Thyroid gland (tissue), 4 donors: ENCODE measurements around the gene GSTO2. TPM values are rescaled to one million over a fixed set of nuclear protein-coding genes. Genes with fewer than 3 reads are reported as not detected.

Experiments used
- DNase-seq, 2 donors: peaks; one replicate each; pipeline ENCODE4 v3.0.0-alpha.2; 2019
- H3K27ac ChIP-seq, 3 donors: fragments of 200-600 bp; sonication (generic); 1 replicate in 2 of 3; 2 replicates in 1 of 3; pipeline ENCODE4 v1.5.1; 2016 to 2019; ENCODE audit warnings: mild to moderate bottlenecking in 1 of 3, moderate library complexity in 1 of 3
- H3K27me3 ChIP-seq: fragments of 200-600 bp; sonication (generic); one replicate; pipeline ENCODE4 v1.5.1; 2019
- H3K36me3 ChIP-seq, 2 donors: fragments of 200-600 bp; sonication (generic); one replicate each; pipeline ENCODE4 v1.5.1; 2016 to 2019
- H3K4me1 ChIP-seq, 2 donors: fragments of 200-600 bp; sonication (generic); one replicate each; pipeline ENCODE4 v1.5.1; 2017 to 2019
- H3K4me3 ChIP-seq, 3 donors: fragments of 200-600 bp; sonication (generic); replicated peaks in 1 of 3; 1 replicate in 2 of 3; 2 replicates in 1 of 3; pipeline ENCODE4 v1.5.1; 2016; ENCODE audit warnings: mild to moderate bottlenecking in 1 of 3
- H3K9me3 ChIP-seq: fragments of 200-600 bp; sonication (generic); one replicate; pipeline ENCODE4 v1.5.1; 2017
- CTCF ChIP-seq, 6 experiments: fragments of 200-600 bp in 3 of 6; fragments of 450-650 bp in 3 of 6; sonication (generic) in 3 of 6; IDR thresholded peaks; one replicate each; pipeline ENCODE4 v1.5.1; 2016 to 2019; ENCODE audit warnings: antibody characterized with exemption in 6 of 6, mild to moderate bottlenecking in 2 of 6, inconsistent platforms in 1 of 6, moderate library complexity in 1 of 6
- POLR2A ChIP-seq, 2 donors: fragments of 450-650 bp; IDR thresholded peaks; one replicate each; pipeline ENCODE4 v1.6.1; 2017; ENCODE audit warnings: antibody characterized with exemption in 2 of 2, mild to moderate bottlenecking in 2 of 2, moderate library complexity in 1 of 2
- WGBS, 2 donors: methylation state at CpG; one replicate each; pipeline ENCODE4 v1.1.5; 2017; 5-methylcytosine and 5-hydroxymethylcytosine counted together
- intact Hi-C: fragments of 100-400 bp; cut with DNase I; formaldehyde crosslinking; loops from one replicate; pipeline ENCODE4 v1.15.1; 2023
- total RNA-seq, 4 donors: library from RNA; depleted of rRNA; stranded (reverse); fragments of >200 nt; gene quantifications; one replicate each; pipeline ENCODE4 v1.2.3, GENCODE V29; 2016

GSTO2 gene
- total RNA-seq, 4 donors from 2014 or later: 7.5 to 16.3 (median 12.8) TPM

DNA sequence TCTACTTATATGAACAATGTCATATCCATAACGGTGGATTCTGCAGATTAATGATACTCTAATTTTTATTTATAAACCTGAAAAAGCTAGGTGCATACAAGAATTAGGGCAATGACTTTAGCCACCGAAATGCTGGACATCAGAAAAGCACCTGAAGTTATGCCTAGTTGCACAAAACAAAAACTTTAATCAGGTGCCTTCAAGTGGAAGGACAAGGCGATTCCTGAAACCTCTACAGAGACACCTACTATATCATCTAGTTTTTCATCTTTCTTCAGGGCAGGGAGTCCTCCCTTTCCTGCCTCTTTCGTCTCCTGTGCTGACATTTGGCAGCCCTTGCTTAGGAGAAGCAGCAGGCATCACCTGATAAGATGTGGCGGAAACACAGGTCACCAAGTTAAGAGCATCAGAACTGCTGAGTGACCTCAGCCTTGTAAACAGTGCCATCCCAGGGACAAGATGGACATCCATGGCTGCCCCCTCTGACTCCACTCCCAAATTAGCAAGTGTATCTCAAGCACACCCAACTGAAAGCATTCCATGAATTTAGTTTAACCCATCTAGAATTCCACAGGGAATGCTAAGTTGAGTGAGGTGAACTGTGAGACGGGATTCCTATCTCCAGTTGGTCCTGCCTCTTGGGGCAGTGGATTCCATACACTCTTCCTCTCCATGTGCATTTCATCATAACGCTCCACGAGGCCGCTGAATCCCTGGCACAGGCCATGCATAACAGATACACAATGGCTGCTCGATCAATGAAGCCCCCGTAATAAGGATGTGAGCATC lies 63.5 kb downstream of the GSTO2 start:
- no peak for DNase-seq
- TF ChIP-seq POLR2A (IDR thresholded peaks at IDR 0.05): no peak
- peaks cover 92 to 93% of the 10 kb centered on the region in 2 donors for H3K4me1 ChIP-seq
- H3K4me3 ChIP-seq: no peak overlapping the region
- peak overlapping the region; percentile 66 to 99 (median 98) for H3K27ac ChIP-seq
- no peaks in the 10 kb centered on the region for H3K9me3 ChIP-seq
- no peaks in the 10 kb centered on the region for H3K36me3 ChIP-seq
- 88 to 89% methylated on average over 11 of the region's 11 CpGs for WGBS, 2 donors
- no peaks in the 10 kb centered on the region for H3K27me3 ChIP-seq
- intact Hi-C loops: no loop called here

DNA sequence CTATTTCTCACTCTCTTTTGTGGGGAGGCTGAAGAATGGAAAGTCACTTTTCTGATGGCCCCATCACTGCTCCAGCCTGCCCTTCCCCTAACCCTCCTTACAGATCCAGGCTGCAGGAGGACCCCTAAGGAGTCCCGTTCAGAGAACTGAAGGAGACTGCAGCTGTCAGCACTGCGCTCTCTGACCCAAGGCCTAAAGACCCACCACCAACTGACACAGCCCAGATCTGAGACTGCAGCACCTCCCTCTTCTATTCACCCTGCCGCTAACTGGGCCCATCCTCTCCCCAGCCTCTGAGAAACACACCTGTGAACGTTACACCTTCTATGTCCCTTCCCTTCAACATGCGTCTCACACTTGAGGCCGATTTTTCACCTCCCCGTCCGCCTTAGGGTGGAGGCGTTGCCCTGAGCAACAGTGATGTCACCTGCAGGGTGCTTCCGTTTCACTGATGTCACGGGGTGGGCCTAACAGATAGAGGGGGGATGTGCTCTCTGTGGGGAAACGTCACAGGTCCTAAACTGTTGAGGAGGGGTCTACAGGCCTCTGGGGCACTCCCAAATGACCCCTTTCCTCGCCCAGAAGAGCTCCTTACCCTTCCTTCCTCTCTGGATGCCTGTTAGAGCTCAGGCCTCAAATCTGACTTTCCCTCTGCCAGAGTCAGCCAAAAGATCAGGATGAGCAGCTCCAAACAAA lies 64.2 kb downstream of the GSTO2 start:
- DNase-seq: no peak
- intact Hi-C loops: no loop called here
- Histone ChIP-seq H3K4me1 (peaks cover 85 to 86% of the 10 kb centered on the region in 2 donors), H3K36me3 (no peaks in the 10 kb centered on the region), H3K4me3 (no peak overlapping the region), H3K27ac (peak overlapping the region in 2 of 3 donors; percentile 98 to 99), H3K9me3 (no peaks in the 10 kb centered on the region), H3K27me3 (no peaks in the 10 kb centered on the region)
- TF ChIP-seq CTCF (IDR thresholded peaks at IDR 0.05) (no peak), POLR2A (IDR thresholded peaks at IDR 0.05) (no peak)
- 81 to 83% methylated on average over 12 to 13 of the region's 13 CpGs for WGBS, 2 donors

GRCh38 chr10:104333728-104334373 lies 64.9 kb downstream of the GSTO2 start:
- Histone ChIP-seq H3K27me3 (no peaks in the 10 kb centered on the region), H3K4me1 (peaks cover 78 to 79% of the 10 kb centered on the region in 2 donors), H3K36me3 (no peaks in the 10 kb centered on the region), H3K9me3 (no peaks in the 10 kb centered on the region), H3K4me3 (no peak overlapping the region), H3K27ac (peak overlapping the region in 2 of 3 donors; percentile 98 to 99)
- peak; percentile 64 to 78 for DNase-seq
- TF ChIP-seq POLR2A (IDR thresholded peaks at IDR 0.05) (peak in 1 of 2 donors; percentile 19), CTCF (IDR thresholded peaks at IDR 0.05) (no peak)
- WGBS, 2 donors: 60 to 68% methylated on average over 6 to 10 of the region's 15 CpGs
- intact Hi-C loops: no loop called here

- TF ChIP-seq CTCF (IDR thresholded peaks at IDR 0.05): no peak
- no peak for TF ChIP-seq POLR2A (IDR thresholded peaks at IDR 0.05)
- no peaks in the 10 kb centered on the region for H3K27me3 ChIP-seq
- H3K27ac ChIP-seq: peak overlapping the region; percentile 32 to 99 (median 98)
- peaks cover 74 to 76% of the 10 kb centered on the region in 2 donors for H3K4me1 ChIP-seq
- 94% methylated on average over 5 to 6 of the region's 6 CpGs for WGBS, 2 donors
- H3K4me3 ChIP-seq: no peak overlapping the region
- intact Hi-C loops: no loop called here
- no peaks in the 10 kb centered on the region for H3K9me3 ChIP-seq
- no peak for DNase-seq
- H3K36me3 ChIP-seq: no peaks in the 10 kb centered on the region
These were observed 65.6 kb downstream of the GSTO2 start for GRCh38 chr10:104334561-104334960.

DNA sequence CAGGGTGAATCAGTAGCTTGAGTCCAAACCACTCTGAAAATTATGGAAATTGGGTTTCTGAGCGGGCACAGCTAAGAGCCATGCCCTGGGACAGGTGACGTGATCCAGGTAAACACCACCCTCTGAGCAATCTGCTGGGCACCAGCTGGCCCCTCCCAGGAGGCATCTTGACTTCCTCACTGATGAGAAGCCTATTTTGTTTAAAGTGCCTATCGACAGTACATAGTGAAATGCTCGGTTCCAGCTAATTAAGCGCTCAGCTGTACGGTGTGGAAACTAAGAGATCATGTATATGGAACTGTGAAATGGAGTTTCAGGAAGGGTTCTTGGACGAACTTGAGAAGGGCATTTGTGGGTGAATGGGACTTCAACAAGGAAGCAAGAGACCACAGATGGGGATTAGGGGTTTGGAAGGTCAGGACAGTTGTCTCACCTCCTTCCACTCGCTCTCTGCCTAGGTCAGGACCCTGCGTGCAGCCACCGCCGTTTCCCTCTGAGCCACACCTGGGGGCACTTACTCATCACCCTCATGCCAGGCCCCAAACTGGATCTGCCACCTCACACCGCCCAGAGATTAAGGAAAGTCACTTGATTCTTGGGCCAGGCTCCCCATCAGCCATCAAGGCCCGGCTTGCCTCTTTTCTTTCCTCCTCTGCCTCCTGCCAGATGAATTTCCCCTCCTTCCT lies 66.1 kb downstream of the GSTO2 start:
- Histone ChIP-seq H3K9me3 (no peaks in the 10 kb centered on the region), H3K4me1 (peaks cover 71 to 73% of the 10 kb centered on the region in 2 donors), H3K27me3 (no peaks in the 10 kb centered on the region), H3K36me3 (no peaks in the 10 kb centered on the region), H3K27ac (peak overlapping the region; percentile 36 to 99 (median 98)), H3K4me3 (peak overlapping the region in 1 of 3 donors; percentile 86)
- TF ChIP-seq POLR2A (IDR thresholded peaks at IDR 0.05) (peak in 1 of 2 donors; percentile 44), CTCF (IDR thresholded peaks at IDR 0.05) (no peak)
- intact Hi-C loops: no loop called here
- DNase-seq: peak; percentile 75 to 78
- 58 to 63% methylated on average over 13 of the region's 13 CpGs for whole genome bisulfite sequencing, 2 donors
